ENCODE measurements around the gene UQCC2. TPM values are rescaled to one million over a fixed set of nuclear protein-coding genes. Genes with fewer than 3 reads are reported as not detected.

UQCC2 gene
- total RNA-seq, 4 donors from 2014 or later: 14.5 to 29.7 (median 23.4) TPM

DNA sequence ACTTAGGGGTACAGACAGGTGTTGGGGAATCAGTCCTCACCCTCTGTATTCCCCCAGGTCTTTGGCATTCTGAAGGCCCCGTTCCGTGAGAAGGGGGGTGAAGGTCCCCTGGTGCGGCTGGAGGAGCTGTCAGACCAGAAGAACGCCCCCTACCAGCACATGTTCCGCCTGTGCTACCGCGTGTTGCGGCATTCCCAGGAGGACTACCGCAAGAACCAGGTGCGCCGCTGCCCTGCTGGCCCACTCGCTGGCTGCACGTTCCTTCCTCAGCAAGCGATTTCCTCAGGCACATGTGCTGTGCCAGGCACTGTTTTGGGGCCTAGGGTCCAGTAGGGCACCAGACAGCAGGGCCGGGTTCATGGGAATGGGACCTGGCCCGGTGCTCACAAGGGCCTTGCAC is 44.4 kb downstream of the UQCC2 start:
- no peak overlapping the region for H3K4me3 ChIP-seq
- no peak for TF ChIP-seq EP300 (IDR thresholded peaks at IDR 0.05)
- no peak for TF ChIP-seq POLR2A (IDR thresholded peaks at IDR 0.05)
- TF ChIP-seq, protein P1, sequence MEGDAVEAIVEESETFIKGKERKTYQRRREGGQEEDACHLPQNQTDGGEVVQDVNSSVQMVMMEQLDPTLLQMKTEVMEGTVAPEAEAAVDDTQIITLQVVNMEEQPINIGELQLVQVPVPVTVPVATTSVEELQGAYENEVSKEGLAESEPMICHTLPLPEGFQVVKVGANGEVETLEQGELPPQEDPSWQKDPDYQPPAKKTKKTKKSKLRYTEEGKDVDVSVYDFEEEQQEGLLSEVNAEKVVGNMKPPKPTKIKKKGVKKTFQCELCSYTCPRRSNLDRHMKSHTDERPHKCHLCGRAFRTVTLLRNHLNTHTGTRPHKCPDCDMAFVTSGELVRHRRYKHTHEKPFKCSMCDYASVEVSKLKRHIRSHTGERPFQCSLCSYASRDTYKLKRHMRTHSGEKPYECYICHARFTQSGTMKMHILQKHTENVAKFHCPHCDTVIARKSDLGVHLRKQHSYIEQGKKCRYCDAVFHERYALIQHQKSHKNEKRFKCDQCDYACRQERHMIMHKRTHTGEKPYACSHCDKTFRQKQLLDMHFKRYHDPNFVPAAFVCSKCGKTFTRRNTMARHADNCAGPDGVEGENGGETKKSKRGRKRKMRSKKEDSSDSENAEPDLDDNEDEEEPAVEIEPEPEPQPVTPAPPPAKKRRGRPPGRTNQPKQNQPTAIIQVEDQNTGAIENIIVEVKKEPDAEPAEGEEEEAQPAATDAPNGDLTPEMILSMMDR (IDR thresholded peaks at IDR 0.05): no peak
- peaks cover 0 to 10% (median 0%) of the 10 kb centered on the region in 4 donors for H3K4me1 ChIP-seq
- no peak for DNase-seq (ENCODE audit: low spot score in 2 of 2)
- H3K27me3 ChIP-seq: no peaks in the 10 kb centered on the region
- H3K9me3 ChIP-seq: no peaks in the 10 kb centered on the region
- no peak overlapping the region for H3K27ac ChIP-seq
- peaks cover 0 to 99% (median 27%) of the 10 kb centered on the region in 3 donors for H3K36me3 ChIP-seq
- WGBS, 2 donors: 88 to 94% methylated on average over 15 to 16 of the region's 16 CpGs

- Histone ChIP-seq H3K27me3 (no peaks in the 10 kb centered on the region), H3K4me1 (peaks cover 0 to 5% (median 0%) of the 10 kb centered on the region in 4 donors), H3K36me3 (peaks cover 0 to 95% (median 27%) of the 10 kb centered on the region in 3 donors), H3K27ac (no peak overlapping the region), H3K9me3 (no peaks in the 10 kb centered on the region), H3K4me3 (no peak overlapping the region)
- 77 to 90% methylated on average over 13 of the region's 13 CpGs for WGBS, 2 donors
- no peak for DNase-seq (ENCODE audit: low spot score in 2 of 2)
- TF ChIP-seq EP300 (IDR thresholded peaks at IDR 0.05) (no peak), POLR2A (IDR thresholded peaks at IDR 0.05) (no peak)
- TF ChIP-seq, protein P1 (IDR thresholded peaks at IDR 0.05): no peak
Measured at GRCh38 chr6:33665957-33666356, 45.5 kb downstream of the UQCC2 start.

- DNase-seq (ENCODE audit: low spot score in 2 of 2): no peak
- TF ChIP-seq POLR2A (IDR thresholded peaks at IDR 0.05): no peak
- TF ChIP-seq, protein P1 (IDR thresholded peaks at IDR 0.05): no peak
- no peak for TF ChIP-seq EP300 (IDR thresholded peaks at IDR 0.05)
- Histone ChIP-seq H3K36me3 (peaks cover 0 to 95% (median 19%) of the 10 kb centered on the region in 3 donors), H3K27me3 (no peaks in the 10 kb centered on the region), H3K4me1 (peaks cover 0 to 5% (median 0%) of the 10 kb centered on the region in 4 donors), H3K27ac (no peak overlapping the region), H3K9me3 (no peaks in the 10 kb centered on the region), H3K4me3 (no peak overlapping the region)
- 84 to 89% methylated on average over 17 of the region's 17 CpGs for WGBS, 2 donors
Measured at GRCh38 chr6:33664506-33665057, 46.9 kb downstream of the UQCC2 start.

GRCh38 chr6:33663727-33664449 is 47.6 kb downstream of the UQCC2 start:
- no peaks in the 10 kb centered on the region for H3K27me3 ChIP-seq
- H3K27ac ChIP-seq: no peak overlapping the region
- no peak for DNase-seq (ENCODE audit: low spot score in 2 of 2)
- H3K9me3 ChIP-seq: no peaks in the 10 kb centered on the region
- peaks cover 0 to 3% (median 0%) of the 10 kb centered on the region in 4 donors for H3K4me1 ChIP-seq
- TF ChIP-seq POLR2A (IDR thresholded peaks at IDR 0.05) (no peak), EP300 (IDR thresholded peaks at IDR 0.05) (no peak)
- TF ChIP-seq, protein P1 (IDR thresholded peaks at IDR 0.05): no peak
- H3K36me3 ChIP-seq: peaks cover 0 to 95% (median 18%) of the 10 kb centered on the region in 3 donors
- H3K4me3 ChIP-seq: no peak overlapping the region
- WGBS, 2 donors: 90 to 92% methylated on average over 16 of the region's 16 CpGs

- peaks cover 0 to 95% (median 14%) of the 10 kb centered on the region in 3 donors for H3K36me3 ChIP-seq
- no peak overlapping the region for H3K27ac ChIP-seq
- TF ChIP-seq EP300 (IDR thresholded peaks at IDR 0.05) (no peak), POLR2A (IDR thresholded peaks at IDR 0.05) (no peak)
- TF ChIP-seq, protein P1 (IDR thresholded peaks at IDR 0.05): no peak
- no peak for DNase-seq (ENCODE audit: low spot score in 2 of 2)
- no peak overlapping the region for H3K4me3 ChIP-seq
- H3K27me3 ChIP-seq: no peaks in the 10 kb centered on the region
- H3K4me1 ChIP-seq: no peaks in the 10 kb centered on the region
- WGBS, 2 donors: 77 to 83% methylated on average over 5 of the region's 5 CpGs
- no peaks in the 10 kb centered on the region for H3K9me3 ChIP-seq
Measured at GRCh38 chr6:33663028-33663427, 48.5 kb downstream of the UQCC2 start.
